ENCODE results near the gene ISOC2.
"Not testable (repeated sequence)": the region's sequence is repeated elsewhere in the genome, so short reads cannot be mapped to it uniquely, and the experiment has no call there.

Gene ISOC2, protein sequence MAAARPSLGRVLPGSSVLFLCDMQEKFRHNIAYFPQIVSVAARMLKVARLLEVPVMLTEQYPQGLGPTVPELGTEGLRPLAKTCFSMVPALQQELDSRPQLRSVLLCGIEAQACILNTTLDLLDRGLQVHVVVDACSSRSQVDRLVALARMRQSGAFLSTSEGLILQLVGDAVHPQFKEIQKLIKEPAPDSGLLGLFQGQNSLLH

DNA sequence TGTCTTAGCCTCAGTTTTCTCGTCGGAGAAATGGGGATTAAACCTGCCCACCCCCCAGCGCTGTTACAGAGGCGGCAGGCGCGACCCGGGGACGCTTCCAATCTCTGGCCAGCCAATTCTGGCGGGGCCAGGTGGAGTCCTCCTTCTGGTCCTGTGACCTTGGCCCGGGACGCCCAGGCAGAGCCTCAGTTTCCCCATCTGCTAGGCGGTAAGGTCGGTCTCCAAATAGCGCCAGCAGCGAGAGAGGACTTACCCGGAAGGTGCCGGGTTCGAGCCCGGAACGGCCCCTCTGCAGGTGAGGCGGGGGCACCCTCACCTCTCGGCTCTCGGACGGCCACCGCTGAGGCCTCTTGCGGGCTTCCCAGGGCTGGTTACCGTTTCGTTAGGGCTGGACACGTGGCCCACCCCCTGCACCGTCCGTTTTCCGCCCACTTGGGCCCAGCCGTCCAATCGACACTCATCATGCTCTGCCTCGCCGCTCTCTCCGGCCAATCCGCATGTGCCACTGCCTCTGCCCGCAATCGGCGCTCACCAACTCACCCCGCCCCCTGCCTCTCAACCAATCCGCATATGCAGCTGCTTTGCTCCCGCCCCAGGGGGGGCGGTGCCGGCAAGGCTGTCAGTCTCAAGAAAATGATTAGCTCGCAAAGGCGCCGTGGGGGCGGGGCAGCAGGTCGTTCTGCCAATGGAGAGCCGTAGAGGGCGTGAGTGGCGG, at the start of gene ISOC2:
TSS of gene ISOC2 (minus strand) at position 384 of the 715 bp plus-strand sequence. CDS start 5,156 bp downstream, outside the sequence.
- peak; percentile 100 for DNase-seq

DNA sequence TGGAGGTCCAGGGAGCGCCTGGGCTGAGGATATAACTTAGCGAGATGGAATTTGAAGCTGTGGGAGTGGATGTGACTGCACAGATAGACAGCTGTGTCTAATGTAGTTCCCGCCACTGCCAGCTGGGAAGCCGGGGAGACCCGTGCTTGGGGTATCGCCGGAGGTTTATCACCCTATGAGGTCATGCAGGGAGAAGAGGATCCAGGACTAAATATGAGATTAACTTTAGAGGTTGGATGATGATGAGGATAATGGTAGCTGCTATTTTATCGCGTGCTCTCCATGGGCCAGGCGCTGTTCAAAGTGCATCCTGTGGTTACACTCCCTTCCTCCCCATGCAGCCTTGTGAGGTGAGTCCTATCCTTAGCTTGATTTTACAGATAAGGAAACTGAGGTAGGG, 46.7 kb upstream of the ISOC2 start:
- no peak for DNase-seq

- no peak for DNase-seq
Measured at GRCh38 chr19:55504981-55505380, 43.5 kb upstream of the ISOC2 start.

DNA sequence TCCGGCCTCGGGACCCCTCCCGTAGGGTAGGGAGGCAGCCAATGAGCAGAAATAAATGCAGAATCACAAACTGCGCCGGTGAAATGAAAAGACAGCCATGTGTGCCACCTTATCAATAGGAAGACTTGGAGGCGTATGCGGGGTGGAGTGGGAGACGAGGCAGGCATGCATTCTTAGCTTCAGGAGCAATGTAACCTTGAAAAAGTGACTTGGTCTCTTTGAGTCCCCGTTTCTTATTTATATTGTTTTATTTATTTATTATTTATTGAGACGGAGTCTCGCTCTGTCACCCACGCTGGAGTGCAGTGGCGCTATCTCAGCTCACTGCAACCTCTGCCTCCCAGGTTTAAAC, 42.8 kb upstream of the ISOC2 start:
- no peak for DNase-seq

DNA sequence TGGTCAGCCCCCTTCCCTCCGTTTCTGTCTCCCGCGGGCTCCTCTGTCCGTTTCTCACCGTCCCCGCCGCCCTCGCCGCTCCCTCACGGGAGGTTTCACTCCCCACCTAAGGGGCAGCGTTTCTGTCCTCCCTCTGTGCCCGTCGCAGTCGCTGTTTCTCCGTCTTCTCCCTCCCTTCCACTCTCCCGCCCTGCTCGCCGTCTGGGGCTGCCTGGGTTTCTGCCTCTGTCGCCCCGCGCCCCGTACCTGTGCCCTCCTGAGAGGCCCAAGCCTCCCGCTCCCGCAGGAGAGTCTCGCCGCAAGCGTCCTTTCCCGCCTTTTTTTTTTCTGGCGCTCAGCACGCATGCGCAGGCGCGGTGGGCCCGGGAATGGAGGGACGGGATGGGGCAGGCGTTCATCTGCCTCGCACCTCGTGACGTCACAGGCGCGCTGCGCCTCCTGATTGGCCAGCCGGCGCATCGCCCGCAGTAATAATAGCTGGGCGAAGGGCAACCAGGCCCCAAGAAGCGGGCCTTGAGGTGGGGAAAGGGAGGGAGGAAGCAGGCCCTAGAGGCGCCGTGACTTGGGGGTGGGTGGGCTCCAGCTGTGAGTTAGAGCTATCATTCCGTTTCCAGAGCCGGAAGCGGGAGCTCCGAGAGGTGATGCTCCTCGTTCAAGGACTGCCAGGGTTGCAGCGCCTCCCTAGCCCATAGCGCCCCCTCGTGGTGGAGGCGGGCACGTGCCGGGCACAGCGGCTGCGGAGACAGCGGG, 42.2 kb upstream of the ISOC2 start:
- DNase-seq, result peak; percentile 90

DNA sequence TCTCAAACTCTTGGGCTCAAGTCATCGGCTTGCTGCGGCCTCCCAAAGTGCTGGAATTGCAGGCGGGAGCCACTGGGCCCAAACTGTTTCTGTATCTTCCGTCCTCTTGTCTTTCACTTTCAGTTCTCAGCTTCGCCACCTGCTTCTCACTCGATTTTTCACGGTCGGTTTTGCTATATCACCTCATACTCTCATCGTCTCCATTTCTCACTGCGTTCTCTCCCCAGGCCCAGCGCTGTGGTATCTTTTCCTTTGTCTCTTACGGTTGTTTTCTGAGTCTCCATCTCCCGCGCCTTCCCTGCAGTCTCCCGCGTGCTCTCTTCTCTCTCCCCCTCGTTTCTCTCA, 41.7 kb upstream of the ISOC2 start:
- DNase-seq, result no peak

DNA sequence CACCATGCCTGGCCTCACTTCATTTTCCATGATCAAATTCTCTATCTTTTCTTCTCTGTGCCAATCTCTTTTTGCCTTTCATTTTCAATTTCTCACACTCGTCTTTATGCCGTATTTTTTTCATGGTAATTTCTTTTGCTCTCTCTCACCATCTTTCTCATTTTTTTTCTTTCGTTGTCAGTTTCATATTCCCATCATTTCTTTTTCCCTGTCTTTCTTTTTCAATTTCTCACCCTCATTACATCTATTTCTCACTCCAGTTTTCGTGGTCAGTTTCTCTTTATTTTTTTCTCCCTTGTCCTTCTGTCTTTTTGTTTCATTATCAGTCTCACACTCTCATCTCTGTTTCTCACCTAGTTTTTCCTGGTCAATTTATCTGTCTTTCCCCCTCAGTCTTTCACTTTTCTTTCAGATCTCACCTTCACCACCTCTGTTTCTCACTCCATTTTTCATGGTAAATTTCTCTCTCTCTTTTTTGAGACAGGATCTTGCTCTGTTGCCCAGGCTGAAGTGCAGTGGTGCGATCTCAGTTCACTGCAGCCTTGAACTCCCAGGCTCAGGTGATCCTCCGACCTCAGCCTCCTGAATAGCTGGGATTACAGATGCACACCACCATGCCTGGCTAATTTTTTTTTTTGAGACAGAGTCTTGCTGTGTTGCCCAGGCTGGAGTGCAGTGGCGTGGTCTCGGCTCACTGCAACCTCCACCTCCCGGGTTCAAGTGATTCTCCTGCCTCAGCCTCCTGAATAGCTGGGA, 40.9 kb upstream of the ISOC2 start:
- DNase-seq, result no peak

GRCh38 chr19:55500368-55500952, 39.0 kb upstream of the ISOC2 start:
- no peak for DNase-seq

DNA sequence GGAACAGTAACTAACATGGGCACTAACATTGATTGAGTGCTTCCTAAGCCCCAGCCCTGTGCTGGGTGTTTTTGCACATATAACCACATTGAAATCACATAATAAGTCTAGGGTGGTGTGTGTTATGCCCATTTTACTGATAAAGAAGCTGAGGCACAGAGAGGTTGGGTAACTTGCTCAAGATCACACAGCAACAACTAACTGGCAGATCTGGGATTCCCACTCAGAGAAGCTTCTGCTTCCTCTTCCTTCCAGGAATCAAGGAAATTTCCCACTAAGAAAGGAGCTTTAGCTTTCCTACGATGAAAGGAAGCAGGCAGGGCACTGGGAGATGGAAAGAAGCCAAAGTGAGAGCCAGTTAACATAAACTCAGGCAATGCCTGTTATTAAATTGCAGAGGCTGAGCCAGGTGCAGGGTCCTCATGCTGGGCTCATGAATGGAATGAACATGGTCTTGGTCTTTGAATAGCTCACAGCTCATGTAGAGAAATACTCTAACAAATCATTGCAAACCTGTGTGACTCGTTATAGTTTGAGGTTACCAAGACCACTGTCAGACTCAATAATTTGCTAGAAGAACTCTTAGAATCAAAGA, 36.9 kb upstream of the ISOC2 start:
- no peak for DNase-seq

DNA sequence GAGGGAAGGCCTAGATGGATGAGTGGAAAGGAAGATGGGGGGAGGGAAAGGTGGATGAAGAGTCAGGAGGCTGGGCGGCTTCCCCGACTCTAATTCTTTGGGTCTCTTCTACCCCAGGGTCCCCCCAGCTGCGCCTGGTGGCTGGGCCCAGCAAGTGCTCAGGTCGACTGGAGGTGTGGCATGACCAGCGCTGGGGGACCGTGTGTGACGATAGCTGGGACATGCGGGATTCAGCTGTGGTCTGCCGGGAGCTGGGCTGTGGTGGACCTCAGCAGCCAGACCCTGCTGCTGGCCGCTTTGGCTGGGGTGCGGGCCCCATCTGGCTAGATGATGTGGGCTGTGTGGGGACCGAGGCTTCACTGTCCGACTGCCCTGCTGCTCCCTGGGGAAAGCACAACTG, 36.3 kb upstream of the ISOC2 start:
- DNase-seq, result no peak

- not testable (repeated sequence) for DNase-seq
Measured at GRCh38 chr19:55496820-55497219, 35.4 kb upstream of the ISOC2 start.

DNA sequence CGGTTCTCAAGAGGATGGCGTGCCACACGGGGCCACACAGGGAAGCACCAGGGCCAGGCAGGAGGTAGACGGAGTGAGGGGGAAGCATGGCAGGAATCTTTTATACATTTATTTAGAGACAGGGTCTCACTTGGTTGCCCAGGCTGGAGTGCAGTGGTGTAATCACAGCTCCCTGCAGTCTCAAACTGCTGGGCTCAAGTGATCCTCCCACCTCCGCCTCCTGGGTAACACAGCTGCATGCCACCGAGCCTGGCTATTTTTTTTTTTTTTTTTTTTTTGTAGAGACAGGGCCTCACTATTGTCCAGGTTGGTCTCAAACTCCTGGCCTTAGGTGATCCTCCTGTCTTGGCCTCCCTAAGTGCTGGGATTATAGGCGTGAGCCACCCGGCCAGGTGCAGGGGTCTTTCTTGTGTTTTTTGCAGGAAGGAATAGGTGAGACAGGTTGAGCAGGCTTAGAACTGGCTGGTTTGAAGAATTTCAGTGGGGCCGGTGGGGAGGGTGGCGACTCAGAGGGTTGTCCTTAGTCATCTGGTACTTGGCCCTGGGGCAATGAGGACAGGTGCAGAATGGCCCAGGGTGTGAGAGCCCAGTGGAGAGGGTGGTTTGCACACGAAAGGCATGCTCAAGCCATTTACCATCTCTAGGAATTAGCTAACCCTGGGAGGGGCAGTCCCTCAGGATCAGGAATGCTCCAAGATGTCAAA, 34.4 kb upstream of the ISOC2 start:
- DNase-seq, result peak; percentile 85

GRCh38 chr19:55494172-55494761, 32.8 kb upstream of the ISOC2 start:
- DNase-seq, result no peak

DNA sequence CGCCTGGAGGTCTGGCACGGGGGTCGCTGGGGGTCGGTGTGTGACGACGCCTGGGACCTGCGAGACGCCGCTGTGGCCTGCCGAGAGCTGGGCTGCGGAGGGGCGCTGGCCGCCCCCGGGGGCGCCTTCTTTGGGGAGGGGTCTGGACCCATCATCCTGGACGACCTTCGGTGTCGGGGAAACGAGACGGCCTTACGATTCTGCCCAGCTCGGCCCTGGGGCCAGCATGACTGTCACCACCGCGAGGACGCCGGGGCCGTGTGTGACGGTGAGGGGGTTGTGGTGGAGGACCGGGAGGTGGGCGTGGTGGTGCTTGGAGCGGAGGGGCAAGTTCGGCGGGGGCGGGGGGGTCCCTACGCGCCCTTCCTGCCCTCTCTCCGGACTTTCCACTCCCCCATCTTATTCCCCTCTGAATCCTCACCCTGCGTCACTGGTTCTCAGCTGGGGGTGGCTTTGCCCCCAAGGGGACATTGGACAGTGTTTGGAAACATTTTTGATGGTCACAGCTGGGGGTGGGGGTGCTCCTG, 32.3 kb upstream of the ISOC2 start:
- DNase-seq, result no peak

GRCh38 chr19:55493052-55493644, 31.7 kb upstream of the ISOC2 start:
- no peak for DNase-seq

- no peak for DNase-seq
Measured at GRCh38 chr19:55492362-55492944, 31.0 kb upstream of the ISOC2 start.

DNA sequence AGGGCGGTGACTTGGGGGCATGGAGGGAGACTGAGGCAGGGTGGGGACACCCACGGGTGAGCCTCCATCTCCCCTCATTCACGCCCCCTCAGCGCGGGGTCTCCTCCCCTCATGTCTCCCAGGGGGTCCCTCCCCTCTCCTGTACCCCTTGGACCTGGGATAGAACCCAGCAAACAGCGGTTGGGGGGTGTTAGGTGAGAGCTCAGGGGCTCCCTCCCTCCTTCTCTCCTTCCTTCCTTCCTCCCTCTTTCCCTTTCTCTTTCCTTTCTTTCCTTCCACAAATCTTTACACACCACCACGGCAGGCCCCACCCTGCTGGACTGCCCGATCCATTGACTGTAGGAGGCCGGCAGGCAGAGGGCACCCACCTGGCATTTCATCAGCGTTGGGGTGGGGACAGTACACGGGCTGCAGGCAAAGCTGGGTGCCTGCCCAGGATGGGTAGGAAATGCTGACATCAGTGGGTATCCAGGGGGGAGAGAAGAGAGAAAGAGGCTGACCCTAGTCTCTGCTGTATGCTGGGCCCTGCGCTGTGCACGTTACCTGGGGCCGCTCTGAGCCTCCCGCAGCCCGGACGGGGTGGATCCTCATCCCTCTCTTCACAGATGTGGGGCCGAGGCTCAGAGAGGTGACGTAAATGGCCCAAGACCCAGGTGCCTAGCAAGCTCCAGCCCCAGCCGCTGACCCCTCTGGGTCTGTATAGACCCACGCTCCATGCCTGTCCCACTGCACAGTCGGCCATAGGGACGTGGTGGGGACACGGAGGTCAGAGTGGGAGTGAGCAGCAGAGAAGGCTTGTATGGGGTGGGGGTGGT, 30.3 kb upstream of the ISOC2 start:
- DNase-seq, result no peak

DNA sequence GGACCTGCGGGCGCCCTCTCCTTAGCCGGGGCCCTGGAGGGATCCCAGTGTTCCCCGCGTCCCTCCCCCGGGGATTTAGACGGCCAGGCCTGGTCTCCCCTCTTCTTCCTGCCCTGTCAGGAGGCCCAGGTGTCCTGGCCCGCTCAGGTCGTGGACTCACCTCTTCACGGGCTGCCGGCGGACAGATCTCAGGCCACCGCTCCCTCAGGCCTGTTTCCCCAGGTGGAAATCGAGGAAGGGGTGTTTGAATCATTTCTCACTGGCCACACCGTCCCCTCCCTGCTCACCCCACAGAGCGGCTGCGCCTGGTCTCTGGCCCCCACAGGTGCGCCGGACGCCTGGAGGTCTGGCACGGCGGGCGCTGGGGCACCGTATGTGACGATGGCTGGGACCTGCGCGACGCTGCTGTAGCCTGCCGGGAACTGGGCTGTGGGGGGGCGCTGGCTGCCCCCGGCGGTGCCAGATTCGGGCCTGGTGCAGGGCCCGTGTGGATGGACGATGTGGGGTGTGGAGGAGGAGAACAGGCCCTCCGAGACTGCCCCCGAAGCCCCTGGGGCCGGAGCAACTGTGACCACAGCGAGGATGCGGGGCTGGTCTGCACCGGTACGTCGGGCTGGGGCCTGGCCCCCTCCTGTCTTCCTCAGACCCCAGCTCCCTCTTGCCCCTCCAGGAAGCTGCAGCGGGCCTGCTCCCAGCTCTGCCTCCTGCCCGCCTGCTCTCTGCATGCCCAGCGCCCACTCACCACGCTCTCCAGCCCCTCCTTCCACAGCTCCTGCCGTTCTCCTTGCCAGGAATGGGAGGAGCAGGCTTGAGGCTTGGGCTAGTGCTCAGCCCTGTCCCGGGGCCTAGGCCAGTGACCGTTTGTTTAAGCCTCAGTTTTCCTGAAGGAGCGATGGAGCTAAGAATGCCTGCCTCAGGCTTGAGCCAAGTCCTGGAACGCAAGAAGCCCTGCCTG, 29.3 kb upstream of the ISOC2 start:
- DNase-seq, result no peak
